Endodermal cell (in vitro differentiated cells): Measurements from ENCODE around the gene DENND4A. TPM values are rescaled to one million over a fixed set of nuclear protein-coding genes. Genes with fewer than 3 reads are reported as not detected.

Experiments
- DNase-seq: peaks from one replicate; pipeline ENCODE4 v3.0.0-alpha.2; 2017
- H3K27ac ChIP-seq: 2 replicates; pipeline ENCODE4 v1.5.1; 2013; ENCODE audit warnings: mild to moderate bottlenecking, low read depth, low read length, moderate library complexity
- H3K27me3 ChIP-seq: 2 replicates; pipeline ENCODE4 v1.6.1; 2013; ENCODE audit warnings: mild to moderate bottlenecking, low read length, moderate library complexity; ENCODE audit not compliant: insufficient read depth, control insufficient read depth, poor library complexity, severe bottlenecking
- H3K36me3 ChIP-seq: 2 replicates; pipeline ENCODE4 v1.7.0; 2013; ENCODE audit warnings: mild to moderate bottlenecking, low read length, moderate library complexity; ENCODE audit not compliant: control insufficient read depth, insufficient read depth
- H3K4me1 ChIP-seq: one replicate; pipeline ENCODE4 v1.7.0; 2013; ENCODE audit warnings: low read length; ENCODE audit not compliant: control insufficient read depth, insufficient read depth
- H3K4me3 ChIP-seq: 2 replicates; pipeline ENCODE4 v1.5.1; 2013; ENCODE audit warnings: mild to moderate bottlenecking, low read length, moderate library complexity
- H3K9ac ChIP-seq: 2 replicates; pipeline ENCODE4 v1.6.1; 2013; ENCODE audit warnings: mild to moderate bottlenecking, low read length, moderate library complexity; ENCODE audit not compliant: poor library complexity, severe bottlenecking; ENCODE audit errors: extremely low read depth
- H3K9me3 ChIP-seq: 2 replicates; pipeline ENCODE4 v1.6.1; 2013; ENCODE audit warnings: mild to moderate bottlenecking, low read length, moderate library complexity; ENCODE audit not compliant: control insufficient read depth
- H3K27ac Mint-ChIP-seq: 2 replicates; pipeline ENCODE4 v1.8.0; 2020; ENCODE audit warnings: mixed read lengths
- H3K27me3 Mint-ChIP-seq: 2 replicates; pipeline ENCODE4 v1.8.0; 2021; ENCODE audit warnings: mild to moderate bottlenecking, mixed read lengths; ENCODE audit not compliant: insufficient read depth
- H3K36me3 Mint-ChIP-seq: 2 replicates; pipeline ENCODE4 v1.8.0; 2020; ENCODE audit warnings: low read depth, mixed read lengths
- H3K4me1 Mint-ChIP-seq: 2 replicates; pipeline ENCODE4 v1.8.0; 2020; ENCODE audit warnings: mixed read lengths
- H3K4me3 Mint-ChIP-seq: 2 replicates; pipeline ENCODE4 v1.8.0; 2020; ENCODE audit warnings: mild to moderate bottlenecking, moderate library complexity, mixed read lengths
- H3K9me3 Mint-ChIP-seq: 2 replicates; pipeline ENCODE4 v1.8.0; 2020; ENCODE audit warnings: mild to moderate bottlenecking, mixed read lengths
- WGBS, 2 experiments: methylation state at CpG; one replicate each; pipeline versions ENCODE4 v1.1.5 to v1.1.7; 2013; ENCODE audit warnings: missing lambda C conversion rate in 2 of 2, mixed read lengths in 1 of 2; ENCODE audit not compliant: insufficient coverage in 1 of 2, insufficient read length in 1 of 2; 5-methylcytosine and 5-hydroxymethylcytosine counted together
- total RNA-seq, 2 donors: library from RNA; stranded (reverse); fragmentation: NEBNext Ultra II Directional in 1 of 2; extraction: Animal tissue kit (Norgen Biotek cat#: 25700) in 1 of 2; gene quantifications; 2 replicates in 1 of 2; 3 replicates in 1 of 2; pipeline ENCODE4 v1.2.1, GENCODE V29; 2021
- TF ChIP-seq, protein P1 (sequence below): fragments of 200-600 bp; sonication (generic); conservative IDR thresholded peaks from 2 replicates; pipeline ENCODE4 v1.5.0; 2021; ENCODE audit warnings: antibody characterized with exemption, mild to moderate bottlenecking

Gene DENND4A
- total RNA-seq, 2 donors from 2014 or later, result 7.3 to 9.8 TPM

DNA sequence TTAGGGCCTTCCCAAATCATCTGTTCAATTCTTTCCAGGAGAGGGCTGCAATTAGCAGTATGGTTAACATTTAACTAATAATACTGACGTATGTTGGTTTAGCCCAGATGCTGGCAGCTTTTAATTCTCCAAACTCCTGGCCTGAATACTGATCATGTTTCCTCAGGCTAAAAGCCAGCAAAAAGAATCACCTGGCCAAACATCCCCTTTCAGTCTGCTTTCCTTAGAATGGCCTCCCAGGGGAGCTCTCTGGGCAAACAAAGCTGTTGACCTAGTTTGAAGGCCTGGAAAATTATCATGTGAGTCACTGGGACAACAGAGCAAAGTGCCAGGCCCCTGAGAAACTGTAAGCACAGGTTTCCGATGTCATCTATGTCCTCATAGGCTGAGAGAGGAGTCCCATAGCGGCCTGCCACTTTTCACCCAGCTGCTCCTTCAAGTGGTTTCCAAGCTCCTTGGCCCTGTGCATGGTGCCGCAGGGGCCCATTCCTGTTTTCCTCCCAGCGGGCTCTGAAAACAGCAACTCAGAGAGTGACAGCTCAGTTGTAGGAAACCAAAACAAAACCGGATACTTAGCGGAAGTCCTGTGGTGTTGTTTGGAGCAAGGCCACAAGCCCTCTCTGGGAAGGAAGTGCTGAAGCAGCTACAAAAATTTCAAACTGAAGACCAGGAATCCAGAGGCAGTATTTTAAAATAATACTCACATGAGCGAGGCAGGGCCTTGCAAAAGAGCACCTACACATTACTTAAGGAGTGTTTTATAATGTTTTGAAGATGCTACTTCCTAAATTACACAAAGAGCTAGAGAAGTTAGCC, 40.7 kb upstream of the DENND4A start:
- Mint-ChIP-seq H3K27ac (peak overlapping the region; percentile 98), H3K27me3 (no peaks in the 10 kb centered on the region), H3K4me1 (peaks cover 40% of the 10 kb centered on the region), H3K9me3 (no peaks in the 10 kb centered on the region), H3K36me3 (no peaks in the 10 kb centered on the region), H3K4me3 (peak overlapping the region; percentile 42)
- peak overlapping the region; percentile 67 for H3K27ac ChIP-seq
- no peaks in the 10 kb centered on the region for H3K36me3 ChIP-seq
- H3K4me3 ChIP-seq, result peak overlapping the region; percentile 25
- no peaks in the 10 kb centered on the region for H3K9me3 ChIP-seq
- no peaks in the 10 kb centered on the region for H3K27me3 ChIP-seq
- TF ChIP-seq, protein P1, sequence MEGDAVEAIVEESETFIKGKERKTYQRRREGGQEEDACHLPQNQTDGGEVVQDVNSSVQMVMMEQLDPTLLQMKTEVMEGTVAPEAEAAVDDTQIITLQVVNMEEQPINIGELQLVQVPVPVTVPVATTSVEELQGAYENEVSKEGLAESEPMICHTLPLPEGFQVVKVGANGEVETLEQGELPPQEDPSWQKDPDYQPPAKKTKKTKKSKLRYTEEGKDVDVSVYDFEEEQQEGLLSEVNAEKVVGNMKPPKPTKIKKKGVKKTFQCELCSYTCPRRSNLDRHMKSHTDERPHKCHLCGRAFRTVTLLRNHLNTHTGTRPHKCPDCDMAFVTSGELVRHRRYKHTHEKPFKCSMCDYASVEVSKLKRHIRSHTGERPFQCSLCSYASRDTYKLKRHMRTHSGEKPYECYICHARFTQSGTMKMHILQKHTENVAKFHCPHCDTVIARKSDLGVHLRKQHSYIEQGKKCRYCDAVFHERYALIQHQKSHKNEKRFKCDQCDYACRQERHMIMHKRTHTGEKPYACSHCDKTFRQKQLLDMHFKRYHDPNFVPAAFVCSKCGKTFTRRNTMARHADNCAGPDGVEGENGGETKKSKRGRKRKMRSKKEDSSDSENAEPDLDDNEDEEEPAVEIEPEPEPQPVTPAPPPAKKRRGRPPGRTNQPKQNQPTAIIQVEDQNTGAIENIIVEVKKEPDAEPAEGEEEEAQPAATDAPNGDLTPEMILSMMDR, result peak; percentile 52
- peaks cover 11% of the 10 kb centered on the region for H3K4me1 ChIP-seq
- WGBS, 2 experiments, result 11% methylated on average over 7 to 8 of the region's 8 CpGs
- peak; percentile 96 for DNase-seq
- H3K9ac ChIP-seq, result peak overlapping the region; percentile 38

DNA sequence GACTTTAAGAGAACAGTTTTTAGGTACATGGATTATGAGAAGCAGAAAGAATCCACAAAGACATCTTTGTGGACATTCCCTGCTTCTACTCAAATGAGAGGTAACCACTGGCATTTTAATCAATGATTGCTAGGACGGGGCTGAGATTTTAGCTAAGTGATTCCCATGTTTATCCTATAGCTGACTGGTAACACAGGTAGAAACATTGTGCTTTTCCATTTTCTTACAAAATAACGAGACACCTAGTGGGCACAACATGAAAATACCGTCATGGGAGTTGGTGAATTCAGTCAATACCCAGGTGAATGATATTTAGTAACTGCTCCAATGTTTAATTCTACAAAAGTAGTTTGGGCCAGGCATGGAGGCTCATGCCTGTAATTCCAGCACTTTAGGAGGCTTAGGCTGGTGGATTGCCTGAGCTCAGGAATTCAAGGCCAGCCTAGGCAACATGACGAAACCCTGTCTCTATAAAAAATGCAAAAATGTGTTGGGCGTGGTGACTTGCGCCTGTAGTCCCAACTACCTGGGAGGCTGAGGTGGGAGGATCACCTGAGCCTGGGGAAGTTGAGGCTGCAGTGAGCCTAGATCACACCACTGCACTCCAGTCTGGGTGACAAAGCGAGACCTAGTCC, 37.2 kb upstream of the DENND4A start:
- WGBS, 2 experiments, result 74 to 76% methylated on average over 6 of the region's 7 CpGs
- no peak overlapping the region for H3K4me3 Mint-ChIP-seq
- H3K27ac Mint-ChIP-seq, result no peak overlapping the region
- H3K9me3 Mint-ChIP-seq, result peaks cover 3% of the 10 kb centered on the region
- Histone ChIP-seq H3K27me3 (no peaks in the 10 kb centered on the region), H3K36me3 (no peaks in the 10 kb centered on the region), H3K9me3 (peaks cover 7% of the 10 kb centered on the region), H3K9ac (no peak overlapping the region), H3K4me3 (no peak overlapping the region), H3K27ac (no peak overlapping the region), H3K4me1 (peaks cover 11% of the 10 kb centered on the region)
- peaks cover 33% of the 10 kb centered on the region for H3K4me1 Mint-ChIP-seq
- TF ChIP-seq, protein P1, result peak; percentile 72
- no peaks in the 10 kb centered on the region for H3K27me3 Mint-ChIP-seq
- H3K36me3 Mint-ChIP-seq, result peaks cover 3% of the 10 kb centered on the region
- peak; percentile 49 for DNase-seq

DNA sequence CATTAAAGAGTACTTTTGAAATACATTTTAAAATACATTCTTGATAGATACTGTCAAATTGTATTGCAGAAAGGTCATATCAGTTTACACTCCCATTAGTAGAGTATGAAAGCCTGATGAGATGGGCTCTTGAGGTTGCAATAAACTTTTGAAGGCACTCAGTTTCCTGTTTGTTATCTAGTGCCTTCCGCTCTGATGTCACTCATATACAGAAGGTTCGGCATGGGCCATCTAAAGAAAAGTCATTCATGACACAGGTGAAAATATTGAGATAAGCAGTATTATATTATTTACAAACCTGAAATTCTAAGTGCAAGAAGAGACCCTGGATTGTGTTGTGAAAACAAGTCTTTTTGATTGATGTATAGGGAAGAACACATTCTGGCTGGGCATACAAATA, 36.5 kb upstream of the DENND4A start:
- Histone ChIP-seq H3K27ac (no peak overlapping the region), H3K9ac (no peak overlapping the region), H3K27me3 (no peaks in the 10 kb centered on the region), H3K9me3 (peaks cover 7% of the 10 kb centered on the region), H3K36me3 (no peaks in the 10 kb centered on the region), H3K4me3 (no peak overlapping the region), H3K4me1 (peaks cover 7% of the 10 kb centered on the region)
- DNase-seq, result no peak
- Mint-ChIP-seq H3K36me3 (peaks cover 3% of the 10 kb centered on the region), H3K27ac (no peak overlapping the region), H3K4me3 (no peak overlapping the region), H3K4me1 (peaks cover 31% of the 10 kb centered on the region), H3K27me3 (no peaks in the 10 kb centered on the region), H3K9me3 (peaks cover 3% of the 10 kb centered on the region)
- TF ChIP-seq, protein P1, result no peak
- 100% methylated on average over 1 to 2 of the region's 2 CpGs for WGBS, 2 experiments
